ENCODE data around the gene NTN3. TPM values are rescaled to one million over a fixed set of nuclear protein-coding genes. Genes with fewer than 3 reads are reported as not detected.
A peak's percentile ranks its signal among the peaks of the same experiment; 100 is the strongest.

The NTN3 gene
- total and polyA plus RNA-seq, 10 donors: 0.03 to 0.28 (median 0.13) TPM; not detected in 5

GRCh38 chr16:2462031-2462866 lies 8.8 kb upstream of the NTN3 start:
- Histone ChIP-seq H3K4me1 (peaks cover 0 to 30% (median 21%) of the 10 kb centered on the region in 6 donors), H3K9me3 (no peaks in the 10 kb centered on the region), H3K36me3 (peaks cover 0 to 6% (median 0%) of the 10 kb centered on the region in 6 donors), H3K27ac (no peak overlapping the region), H3K27me3 (replicated peaks in 1 of 7) (peaks cover 0 to 11% (median 1%) of the 10 kb centered on the region in 7 donors), H3K4me3 (no peak overlapping the region)
- TF ChIP-seq, protein P1, sequence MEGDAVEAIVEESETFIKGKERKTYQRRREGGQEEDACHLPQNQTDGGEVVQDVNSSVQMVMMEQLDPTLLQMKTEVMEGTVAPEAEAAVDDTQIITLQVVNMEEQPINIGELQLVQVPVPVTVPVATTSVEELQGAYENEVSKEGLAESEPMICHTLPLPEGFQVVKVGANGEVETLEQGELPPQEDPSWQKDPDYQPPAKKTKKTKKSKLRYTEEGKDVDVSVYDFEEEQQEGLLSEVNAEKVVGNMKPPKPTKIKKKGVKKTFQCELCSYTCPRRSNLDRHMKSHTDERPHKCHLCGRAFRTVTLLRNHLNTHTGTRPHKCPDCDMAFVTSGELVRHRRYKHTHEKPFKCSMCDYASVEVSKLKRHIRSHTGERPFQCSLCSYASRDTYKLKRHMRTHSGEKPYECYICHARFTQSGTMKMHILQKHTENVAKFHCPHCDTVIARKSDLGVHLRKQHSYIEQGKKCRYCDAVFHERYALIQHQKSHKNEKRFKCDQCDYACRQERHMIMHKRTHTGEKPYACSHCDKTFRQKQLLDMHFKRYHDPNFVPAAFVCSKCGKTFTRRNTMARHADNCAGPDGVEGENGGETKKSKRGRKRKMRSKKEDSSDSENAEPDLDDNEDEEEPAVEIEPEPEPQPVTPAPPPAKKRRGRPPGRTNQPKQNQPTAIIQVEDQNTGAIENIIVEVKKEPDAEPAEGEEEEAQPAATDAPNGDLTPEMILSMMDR (IDR thresholded peaks at IDR 0.05 in 8 of 11, conservative IDR thresholded peaks at IDR 0.05 in 3 of 11): no peak
- no peak for TF ChIP-seq POLR2AphosphoS5 (IDR thresholded peaks at IDR 0.05)
- TF ChIP-seq POLR2A (IDR thresholded peaks at IDR 0.05): no peak
- intact Hi-C loops (cut with DNase I; ENCODE audit: low total_unique reads): no loop called here
- DNase-seq: no peak
- 87 to 97% (median 94%) methylated on average over 11 to 23 of the region's 23 CpGs for WGBS, 5 donors

DNA sequence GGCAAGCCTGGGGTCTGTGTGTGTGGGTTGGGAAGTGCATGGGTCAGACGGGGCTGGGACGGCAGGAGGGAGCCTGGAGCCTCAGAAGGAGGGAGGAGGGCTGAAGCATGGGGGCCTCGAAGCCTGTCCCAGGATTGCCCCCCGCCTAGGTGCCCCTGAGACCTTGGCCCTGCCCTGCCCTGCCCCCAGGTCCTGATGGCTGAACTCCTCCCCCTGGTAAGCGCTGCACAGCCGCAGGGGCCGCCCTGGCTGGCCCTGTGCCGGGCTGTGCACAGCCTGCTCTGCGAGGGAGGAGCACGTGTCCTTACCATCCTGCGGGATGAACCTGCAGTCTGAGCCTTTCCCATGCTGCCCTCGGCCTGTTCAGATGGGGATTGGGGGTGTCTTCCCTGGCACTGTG lies 6.8 kb upstream of the NTN3 start:
- peaks cover 13 to 43% (median 36%) of the 10 kb centered on the region in 6 donors for H3K4me1 ChIP-seq
- no peak overlapping the region for H3K27ac ChIP-seq
- no peak for DNase-seq
- H3K9me3 ChIP-seq: no peaks in the 10 kb centered on the region
- intact Hi-C loops (cut with DNase I; ENCODE audit: low total_unique reads): no loop called here
- H3K36me3 ChIP-seq: no peaks in the 10 kb centered on the region
- 73 to 95% (median 86%) methylated on average over 5 to 12 of the region's 12 CpGs for WGBS, 5 donors
- TF ChIP-seq POLR2A (IDR thresholded peaks at IDR 0.05) (no peak), POLR2AphosphoS5 (IDR thresholded peaks at IDR 0.05) (no peak)
- TF ChIP-seq, protein P1 (IDR thresholded peaks at IDR 0.05 in 8 of 11, conservative IDR thresholded peaks at IDR 0.05 in 3 of 11): no peak
- peaks cover 0 to 32% (median 22%) of the 10 kb centered on the region in 7 donors for H3K27me3 ChIP-seq (replicated peaks in 1 of 7)
- H3K4me3 ChIP-seq: no peak overlapping the region

GRCh38 chr16:2465653-2466415 lies 5.3 kb upstream of the NTN3 start:
- peaks cover 0 to 47% (median 36%) of the 10 kb centered on the region in 7 donors for H3K27me3 ChIP-seq (replicated peaks in 1 of 7)
- intact Hi-C loops (cut with DNase I; ENCODE audit: low total_unique reads): no loop called here
- H3K9me3 ChIP-seq: no peaks in the 10 kb centered on the region
- H3K27ac ChIP-seq: no peak overlapping the region
- H3K36me3 ChIP-seq: no peaks in the 10 kb centered on the region
- TF ChIP-seq, protein P1 (IDR thresholded peaks at IDR 0.05 in 8 of 11, conservative IDR thresholded peaks at IDR 0.05 in 3 of 11): peak in 1 of 11 experiments; percentile 35
- TF ChIP-seq POLR2AphosphoS5 (IDR thresholded peaks at IDR 0.05): no peak
- no peak overlapping the region for H3K4me3 ChIP-seq
- WGBS, 5 donors: 78 to 88% (median 85%) methylated on average over 11 to 12 of the region's 12 CpGs
- H3K4me1 ChIP-seq: peaks cover 14 to 43% (median 33%) of the 10 kb centered on the region in 6 donors
- DNase-seq: no peak
